ENCODE data around the gene B3GALT6.

GRCh38 chr1:1189111-1189510 is 42.9 kb upstream of the B3GALT6 start:
- TF ChIP-seq CTCF (IDR thresholded peaks at IDR 0.05; ENCODE audit: low read length) (no peak), EZH2phosphoT487 (IDR thresholded peaks at IDR 0.05; ENCODE audit: low read length) (no peak), EZH2 (optimal IDR thresholded peaks at IDR 0.05; ENCODE audit: low read depth, low read length) (no peak)
